DND-41 (cell line): Measurements from ENCODE around the gene PCNA.

Experiments
- EZH2 ChIP-seq: IDR thresholded peaks from 3 replicates; pipeline ENCODE4 v1.6.1; 2012; ENCODE audit warnings: borderline replicate concordance, low read depth, mild to moderate bottlenecking, moderate library complexity, low read length, inconsistent platforms; ENCODE audit not compliant: severe bottlenecking
- TF ChIP-seq, protein P1 (sequence below): IDR thresholded peaks from 2 replicates; pipeline ENCODE4 v1.5.1; 2012; ENCODE audit warnings: borderline replicate concordance, low read length, moderate library complexity, mild to moderate bottlenecking; ENCODE audit not compliant: poor library complexity, severe bottlenecking; ENCODE audit errors: extremely low read depth

DNA sequence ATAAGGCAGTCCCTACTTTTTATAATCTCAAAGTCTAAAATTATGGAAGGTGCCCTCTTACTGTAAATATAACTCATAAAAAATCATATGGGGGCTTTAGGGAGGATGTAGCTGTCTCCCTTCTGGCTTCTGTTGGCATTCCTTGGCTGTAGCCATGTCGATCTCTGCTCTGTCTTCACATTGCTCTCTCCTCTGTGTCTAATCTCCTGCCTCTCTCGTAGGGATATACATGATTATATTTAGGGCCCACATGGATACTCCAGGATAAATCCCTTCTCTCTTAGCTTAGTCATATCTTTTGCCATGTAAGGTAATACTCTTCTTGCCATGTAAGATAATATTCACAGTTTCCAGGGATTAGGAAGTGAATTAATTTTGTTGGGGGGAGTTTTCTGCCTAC, 35.6 kb upstream of the PCNA start:
- TF ChIP-seq, protein P1, sequence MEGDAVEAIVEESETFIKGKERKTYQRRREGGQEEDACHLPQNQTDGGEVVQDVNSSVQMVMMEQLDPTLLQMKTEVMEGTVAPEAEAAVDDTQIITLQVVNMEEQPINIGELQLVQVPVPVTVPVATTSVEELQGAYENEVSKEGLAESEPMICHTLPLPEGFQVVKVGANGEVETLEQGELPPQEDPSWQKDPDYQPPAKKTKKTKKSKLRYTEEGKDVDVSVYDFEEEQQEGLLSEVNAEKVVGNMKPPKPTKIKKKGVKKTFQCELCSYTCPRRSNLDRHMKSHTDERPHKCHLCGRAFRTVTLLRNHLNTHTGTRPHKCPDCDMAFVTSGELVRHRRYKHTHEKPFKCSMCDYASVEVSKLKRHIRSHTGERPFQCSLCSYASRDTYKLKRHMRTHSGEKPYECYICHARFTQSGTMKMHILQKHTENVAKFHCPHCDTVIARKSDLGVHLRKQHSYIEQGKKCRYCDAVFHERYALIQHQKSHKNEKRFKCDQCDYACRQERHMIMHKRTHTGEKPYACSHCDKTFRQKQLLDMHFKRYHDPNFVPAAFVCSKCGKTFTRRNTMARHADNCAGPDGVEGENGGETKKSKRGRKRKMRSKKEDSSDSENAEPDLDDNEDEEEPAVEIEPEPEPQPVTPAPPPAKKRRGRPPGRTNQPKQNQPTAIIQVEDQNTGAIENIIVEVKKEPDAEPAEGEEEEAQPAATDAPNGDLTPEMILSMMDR: no peak
- TF ChIP-seq EZH2: no peak
